ENCODE data around the gene CDS2.

Gene CDS2

DNA sequence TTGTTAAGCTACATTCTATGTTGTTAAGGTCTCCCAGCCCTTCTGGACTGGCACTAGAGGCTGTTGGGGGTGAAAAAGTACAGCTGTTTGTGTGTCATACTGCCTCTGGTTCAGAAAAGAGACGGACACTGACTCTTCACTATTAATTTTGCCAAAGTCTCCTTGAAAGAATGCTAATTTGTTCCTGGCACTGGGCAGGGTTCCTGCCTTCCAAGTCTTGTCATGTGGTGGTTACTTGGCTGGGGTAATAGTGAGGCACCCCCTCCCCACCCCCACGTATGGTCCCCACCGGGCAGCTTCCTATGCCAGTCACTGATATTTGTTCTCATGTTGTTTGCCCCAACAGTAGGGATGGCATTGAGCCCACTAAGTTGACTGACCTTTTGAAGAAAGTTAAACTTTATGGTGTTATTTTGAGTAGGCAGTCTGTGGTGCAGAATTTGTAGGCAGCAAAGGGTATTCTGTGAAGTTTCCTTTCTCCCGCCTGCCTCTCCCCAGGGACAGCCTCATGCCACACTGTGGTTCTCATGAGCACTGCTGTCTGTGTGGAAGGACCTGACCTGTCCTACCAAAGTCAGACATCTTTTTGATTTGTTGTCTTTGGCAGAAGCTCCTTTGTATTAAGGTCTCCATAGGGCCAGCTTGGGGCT is 8.7 kb downstream of the CDS2 start:
- no peak overlapping the region for H3K27ac Mint-ChIP-seq
- no peak for ATAC-seq
- no peaks in the 10 kb centered on the region for H3K9me3 Mint-ChIP-seq

GRCh38 chr20:5136096-5136495 is 9.3 kb downstream of the CDS2 start:
- ATAC-seq, result no peak
- DNase-seq, result no peak
- H3K27me3 Mint-ChIP-seq, result no peaks in the 10 kb centered on the region
- peaks cover 45% of the 10 kb centered on the region for H3K4me1 Mint-ChIP-seq
- H3K27ac Mint-ChIP-seq, result peak overlapping the region in 1 of 2 donors; percentile 72
- no peak overlapping the region for H3K4me3 Mint-ChIP-seq
- no peaks in the 10 kb centered on the region for H3K9me3 Mint-ChIP-seq

More for the DNA sequence above, 8.7 kb downstream of the CDS2 start:
- H3K4me3 Mint-ChIP-seq, result no peak overlapping the region
- H3K27me3 Mint-ChIP-seq, result no peaks in the 10 kb centered on the region
- no peak for DNase-seq
- H3K4me1 Mint-ChIP-seq, result peaks cover 47% of the 10 kb centered on the region

GRCh38 chr20:5140195-5140594 is 13.4 kb downstream of the CDS2 start:
- ATAC-seq, result no peak
- no peak overlapping the region for H3K27ac Mint-ChIP-seq
- no peaks in the 10 kb centered on the region for H3K27me3 Mint-ChIP-seq
- peaks cover 68% of the 10 kb centered on the region for H3K4me1 Mint-ChIP-seq
- DNase-seq, result no peak
- H3K9me3 Mint-ChIP-seq, result no peaks in the 10 kb centered on the region
- no peak overlapping the region for H3K4me3 Mint-ChIP-seq

DNA sequence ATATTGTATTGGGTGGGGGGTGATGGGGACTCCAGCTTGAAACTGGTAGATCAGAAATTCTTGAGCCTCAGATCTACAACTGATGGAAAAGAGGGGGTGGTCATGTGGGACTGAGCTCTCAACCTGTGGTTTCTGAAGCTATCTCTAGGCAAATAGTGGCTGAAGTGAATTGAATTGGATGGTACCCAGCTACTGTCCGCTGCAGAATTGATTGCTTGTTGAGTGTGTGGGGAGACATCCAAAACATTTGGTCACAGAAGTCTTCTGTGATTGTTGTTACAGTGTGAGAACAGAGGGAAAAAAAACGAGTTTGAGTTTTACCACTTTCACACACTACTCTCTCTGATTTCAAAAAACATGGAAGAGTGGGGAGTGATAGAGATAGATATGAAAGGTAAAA is 14.8 kb downstream of the CDS2 start:
- DNase-seq (no peak), ATAC-seq (no peak)
- Mint-ChIP-seq H3K4me3 (no peak overlapping the region), H3K9me3 (no peaks in the 10 kb centered on the region), H3K27ac (peak overlapping the region in 1 of 2 donors; percentile 72), H3K4me1 (peaks cover 66% of the 10 kb centered on the region), H3K27me3 (no peaks in the 10 kb centered on the region)

GRCh38 chr20:5143851-5144250 is 17.0 kb downstream of the CDS2 start:
- H3K4me1 Mint-ChIP-seq, result peaks cover 80% of the 10 kb centered on the region
- H3K27ac Mint-ChIP-seq, result peak overlapping the region in 1 of 2 donors; percentile 36

GRCh38 chr20:5145365-5146098 is 18.7 kb downstream of the CDS2 start:
- peaks cover 76% of the 10 kb centered on the region for H3K4me1 Mint-ChIP-seq
- ATAC-seq, result no peak
- H3K9me3 Mint-ChIP-seq, result no peaks in the 10 kb centered on the region
- no peak overlapping the region for H3K27ac Mint-ChIP-seq
- no peak for DNase-seq
- H3K27me3 Mint-ChIP-seq, result no peaks in the 10 kb centered on the region
- no peak overlapping the region for H3K4me3 Mint-ChIP-seq

More at GRCh38 chr20:5143851-5144250, 17.0 kb downstream of the CDS2 start:
- no peak overlapping the region for H3K4me3 Mint-ChIP-seq
- H3K27me3 Mint-ChIP-seq, result no peaks in the 10 kb centered on the region
- no peaks in the 10 kb centered on the region for H3K9me3 Mint-ChIP-seq
- ATAC-seq (no peak), DNase-seq (no peak)

- Mint-ChIP-seq H3K27ac (no peak overlapping the region), H3K4me1 (peaks cover 75% of the 10 kb centered on the region), H3K27me3 (no peaks in the 10 kb centered on the region), H3K9me3 (no peaks in the 10 kb centered on the region), H3K4me3 (no peak overlapping the region)
- no peak for ATAC-seq
- DNase-seq, result no peak
Measured at GRCh38 chr20:5146099-5146668, 19.4 kb downstream of the CDS2 start.

DNA sequence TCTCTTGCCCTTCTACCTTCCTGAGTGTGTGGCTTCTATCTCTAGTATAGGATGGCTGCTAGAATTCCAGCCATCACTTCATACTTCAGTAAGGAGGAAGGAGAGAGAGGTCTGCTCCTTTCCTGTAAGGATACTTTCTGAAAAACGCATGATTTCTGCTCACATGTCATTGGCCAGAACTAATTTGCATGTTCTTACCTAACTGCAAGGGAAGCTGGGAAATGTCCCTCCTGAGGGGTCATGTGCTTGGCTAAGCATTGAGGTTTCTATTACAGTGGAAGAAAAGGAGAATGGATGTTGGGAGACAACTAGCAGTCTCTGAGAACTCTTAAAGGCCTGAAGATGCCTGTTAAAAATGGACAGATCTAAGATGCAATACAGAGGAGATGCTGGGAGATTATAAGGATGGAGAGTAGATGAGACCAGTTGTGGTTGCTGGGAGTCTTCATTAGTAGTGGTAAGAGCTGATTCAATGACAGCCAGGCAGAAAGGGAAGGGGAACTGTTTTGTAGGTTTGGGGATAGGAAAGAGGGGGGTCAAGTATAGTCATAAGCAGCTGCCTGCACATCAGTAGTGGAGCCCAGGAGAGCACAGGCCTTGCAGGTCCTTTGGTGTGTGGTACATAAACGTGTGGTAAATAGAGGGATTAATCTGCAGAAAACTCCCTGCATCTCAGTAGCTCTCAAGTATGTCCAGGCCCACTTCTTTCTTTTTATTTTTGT is 20.2 kb downstream of the CDS2 start:
- DNase-seq, result no peak
- Mint-ChIP-seq H3K27ac (no peak overlapping the region), H3K4me3 (no peak overlapping the region)

GRCh38 chr20:5148581-5148980 is 21.8 kb downstream of the CDS2 start:
- H3K27me3 Mint-ChIP-seq, result no peaks in the 10 kb centered on the region
- H3K9me3 Mint-ChIP-seq, result no peaks in the 10 kb centered on the region
- no peak overlapping the region for H3K27ac Mint-ChIP-seq
- ATAC-seq, result no peak
- H3K4me1 Mint-ChIP-seq, result peaks cover 77% of the 10 kb centered on the region
- H3K4me3 Mint-ChIP-seq, result no peak overlapping the region
- no peak for DNase-seq

More for the DNA sequence above, 20.2 kb downstream of the CDS2 start:
- no peak for ATAC-seq
- H3K9me3 Mint-ChIP-seq, result no peaks in the 10 kb centered on the region
- peaks cover 70% of the 10 kb centered on the region for H3K4me1 Mint-ChIP-seq
- no peaks in the 10 kb centered on the region for H3K27me3 Mint-ChIP-seq

DNA sequence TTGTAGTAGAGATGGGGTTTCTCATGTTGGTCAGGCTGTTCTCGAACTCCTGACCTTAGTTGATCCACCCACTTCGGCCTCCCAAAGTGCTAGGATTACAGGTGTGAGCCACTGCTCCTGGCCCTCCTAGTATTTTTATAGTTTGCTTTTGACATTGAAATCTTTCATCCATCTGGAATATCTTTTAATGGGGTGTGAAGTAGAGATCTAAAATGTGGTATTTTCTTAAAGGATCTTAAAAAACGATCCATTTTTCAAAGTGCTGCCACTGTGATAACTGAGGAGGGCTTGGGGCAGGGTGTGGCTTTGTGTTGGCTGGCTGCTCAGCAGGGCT is 23.1 kb downstream of the CDS2 start:
- DNase-seq (no peak), ATAC-seq (no peak)
- no peaks in the 10 kb centered on the region for H3K27me3 Mint-ChIP-seq
- H3K4me1 Mint-ChIP-seq, result peaks cover 76% of the 10 kb centered on the region
- H3K4me3 Mint-ChIP-seq, result no peak overlapping the region
- no peaks in the 10 kb centered on the region for H3K9me3 Mint-ChIP-seq
- no peak overlapping the region for H3K27ac Mint-ChIP-seq

DNA sequence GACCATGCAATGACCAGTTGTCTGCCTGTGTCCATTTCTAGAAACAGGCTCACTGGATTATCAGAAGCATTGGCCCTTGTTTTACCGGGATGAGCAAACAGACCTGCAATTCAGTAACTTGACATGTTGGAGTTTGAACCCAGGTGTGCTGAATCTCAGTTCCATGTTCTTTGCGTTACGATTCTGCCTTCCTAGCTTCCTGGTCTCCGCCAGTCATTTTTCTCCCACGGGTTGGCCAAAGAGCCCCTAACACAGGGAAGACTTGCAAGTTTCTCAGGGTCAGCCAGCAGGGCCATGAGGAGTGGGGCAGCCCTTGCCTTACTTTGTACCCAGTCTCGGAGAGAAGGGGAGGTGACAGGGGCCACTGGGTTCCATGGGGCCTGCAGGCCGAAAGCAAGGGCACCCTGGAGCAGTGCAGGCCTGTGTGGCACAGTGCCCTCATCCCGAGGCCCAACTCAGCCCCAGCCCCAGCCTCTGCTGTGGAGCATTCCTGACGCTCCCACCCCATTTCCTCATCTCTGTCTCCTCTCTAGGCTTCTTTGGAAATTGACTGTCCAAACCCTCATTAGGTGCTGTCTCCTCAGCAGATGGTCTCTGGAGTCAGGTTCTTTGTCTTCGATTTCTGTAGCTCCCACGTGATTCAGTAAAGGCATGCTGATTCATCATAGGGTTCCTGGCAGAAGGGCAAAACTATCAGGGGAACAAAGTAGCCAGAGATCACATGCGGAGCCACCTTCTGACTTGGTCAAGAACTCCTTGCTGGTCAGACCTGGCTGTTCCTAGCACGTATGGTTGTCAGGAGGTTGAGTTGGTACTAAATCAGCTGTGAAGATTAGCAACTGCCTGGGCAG is 23.6 kb downstream of the CDS2 start:
- H3K4me3 Mint-ChIP-seq, result no peak overlapping the region
- DNase-seq (no peak), ATAC-seq (no peak)
- H3K27me3 Mint-ChIP-seq, result no peaks in the 10 kb centered on the region
- H3K27ac Mint-ChIP-seq, result peak overlapping the region; percentile 37 to 75
- no peaks in the 10 kb centered on the region for H3K9me3 Mint-ChIP-seq
- peaks cover 71% of the 10 kb centered on the region for H3K4me1 Mint-ChIP-seq

- no peak overlapping the region for H3K4me3 Mint-ChIP-seq
- ATAC-seq (no peak), DNase-seq (no peak)
- H3K27me3 Mint-ChIP-seq, result no peaks in the 10 kb centered on the region
- peaks cover 65% of the 10 kb centered on the region for H3K4me1 Mint-ChIP-seq
- H3K27ac Mint-ChIP-seq, result no peak overlapping the region
- H3K9me3 Mint-ChIP-seq, result no peaks in the 10 kb centered on the region
Measured at GRCh38 chr20:5153152-5153467, 26.3 kb downstream of the CDS2 start.

- Mint-ChIP-seq H3K9me3 (no peaks in the 10 kb centered on the region), H3K27ac (no peak overlapping the region), H3K4me1 (peaks cover 59% of the 10 kb centered on the region), H3K4me3 (peak overlapping the region in 1 of 2 donors; percentile 4), H3K27me3 (no peaks in the 10 kb centered on the region)
- DNase-seq (peak in 1 of 2 donors; percentile 28), ATAC-seq (peak; percentile 94)
Measured at GRCh38 chr20:5153612-5154542, 27.1 kb downstream of the CDS2 start.

- DNase-seq (no peak), ATAC-seq (no peak)
- Mint-ChIP-seq H3K9me3 (no peaks in the 10 kb centered on the region), H3K4me1 (peaks cover 56% of the 10 kb centered on the region), H3K27ac (no peak overlapping the region), H3K4me3 (no peak overlapping the region), H3K27me3 (no peaks in the 10 kb centered on the region)
Measured at GRCh38 chr20:5154543-5154925, 27.7 kb downstream of the CDS2 start.
